Kidney epithelial cell (primary cell): ENCODE results near the gene IGIP. TPM values are rescaled to one million over a fixed set of nuclear protein-coding genes. Genes with fewer than 3 reads are reported as not detected.
A peak's percentile ranks its signal among the peaks of the same experiment; 100 is the strongest.

Experiments
- DNase-seq: peaks from one replicate; pipeline ENCODE4 v3.0.0-alpha.2; 2010; ENCODE audit warnings: low read depth
- H3K27me3 ChIP-seq: 2 replicates; pipeline ENCODE4 v1.6.0; 2011; ENCODE audit warnings: low read length; ENCODE audit not compliant: control insufficient read depth, insufficient read depth
- H3K36me3 ChIP-seq: 2 replicates; pipeline ENCODE4 v1.5.1; 2011; ENCODE audit warnings: low read length; ENCODE audit not compliant: control insufficient read depth, insufficient read depth
- H3K4me3 ChIP-seq: 2 replicates; pipeline ENCODE4 v1.5.1; 2011; ENCODE audit warnings: low read depth, mild to moderate bottlenecking, control low read depth, low read length
- total RNA-seq: library from RNA; depleted of rRNA; stranded (reverse); fragments of >200 nt; gene quantifications from 2 replicates; pipeline ENCODE4 v1.2.3, GENCODE V29; 2015
- TF ChIP-seq, protein P1 (sequence below): IDR thresholded peaks from 2 replicates; pipeline ENCODE4 v1.5.1; 2011; ENCODE audit warnings: mild to moderate bottlenecking, moderate library complexity, low read length, control low read depth, inconsistent platforms; ENCODE audit not compliant: insufficient read depth, poor library complexity, severe bottlenecking

IGIP gene
- total RNA-seq, 1 donor from 2014 or later, result 4.1 TPM

- H3K27me3 ChIP-seq, result peaks cover 3% of the 10 kb centered on the region
- DNase-seq, result no peak
- no peaks in the 10 kb centered on the region for H3K36me3 ChIP-seq
- no peak overlapping the region for H3K4me3 ChIP-seq
- TF ChIP-seq, protein P1, sequence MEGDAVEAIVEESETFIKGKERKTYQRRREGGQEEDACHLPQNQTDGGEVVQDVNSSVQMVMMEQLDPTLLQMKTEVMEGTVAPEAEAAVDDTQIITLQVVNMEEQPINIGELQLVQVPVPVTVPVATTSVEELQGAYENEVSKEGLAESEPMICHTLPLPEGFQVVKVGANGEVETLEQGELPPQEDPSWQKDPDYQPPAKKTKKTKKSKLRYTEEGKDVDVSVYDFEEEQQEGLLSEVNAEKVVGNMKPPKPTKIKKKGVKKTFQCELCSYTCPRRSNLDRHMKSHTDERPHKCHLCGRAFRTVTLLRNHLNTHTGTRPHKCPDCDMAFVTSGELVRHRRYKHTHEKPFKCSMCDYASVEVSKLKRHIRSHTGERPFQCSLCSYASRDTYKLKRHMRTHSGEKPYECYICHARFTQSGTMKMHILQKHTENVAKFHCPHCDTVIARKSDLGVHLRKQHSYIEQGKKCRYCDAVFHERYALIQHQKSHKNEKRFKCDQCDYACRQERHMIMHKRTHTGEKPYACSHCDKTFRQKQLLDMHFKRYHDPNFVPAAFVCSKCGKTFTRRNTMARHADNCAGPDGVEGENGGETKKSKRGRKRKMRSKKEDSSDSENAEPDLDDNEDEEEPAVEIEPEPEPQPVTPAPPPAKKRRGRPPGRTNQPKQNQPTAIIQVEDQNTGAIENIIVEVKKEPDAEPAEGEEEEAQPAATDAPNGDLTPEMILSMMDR, result no peak
These were observed 21.6 kb upstream of the IGIP start for GRCh38 chr5:140104100-140104499.

- Histone ChIP-seq H3K36me3 (no peaks in the 10 kb centered on the region), H3K4me3 (no peak overlapping the region), H3K27me3 (peaks cover 3% of the 10 kb centered on the region)
- no peak for DNase-seq
- TF ChIP-seq, protein P1, result no peak
These were observed 19.6 kb upstream of the IGIP start for GRCh38 chr5:140106101-140106500.

GRCh38 chr5:140106805-140107311 lies 18.9 kb upstream of the IGIP start:
- no peak for DNase-seq

DNA sequence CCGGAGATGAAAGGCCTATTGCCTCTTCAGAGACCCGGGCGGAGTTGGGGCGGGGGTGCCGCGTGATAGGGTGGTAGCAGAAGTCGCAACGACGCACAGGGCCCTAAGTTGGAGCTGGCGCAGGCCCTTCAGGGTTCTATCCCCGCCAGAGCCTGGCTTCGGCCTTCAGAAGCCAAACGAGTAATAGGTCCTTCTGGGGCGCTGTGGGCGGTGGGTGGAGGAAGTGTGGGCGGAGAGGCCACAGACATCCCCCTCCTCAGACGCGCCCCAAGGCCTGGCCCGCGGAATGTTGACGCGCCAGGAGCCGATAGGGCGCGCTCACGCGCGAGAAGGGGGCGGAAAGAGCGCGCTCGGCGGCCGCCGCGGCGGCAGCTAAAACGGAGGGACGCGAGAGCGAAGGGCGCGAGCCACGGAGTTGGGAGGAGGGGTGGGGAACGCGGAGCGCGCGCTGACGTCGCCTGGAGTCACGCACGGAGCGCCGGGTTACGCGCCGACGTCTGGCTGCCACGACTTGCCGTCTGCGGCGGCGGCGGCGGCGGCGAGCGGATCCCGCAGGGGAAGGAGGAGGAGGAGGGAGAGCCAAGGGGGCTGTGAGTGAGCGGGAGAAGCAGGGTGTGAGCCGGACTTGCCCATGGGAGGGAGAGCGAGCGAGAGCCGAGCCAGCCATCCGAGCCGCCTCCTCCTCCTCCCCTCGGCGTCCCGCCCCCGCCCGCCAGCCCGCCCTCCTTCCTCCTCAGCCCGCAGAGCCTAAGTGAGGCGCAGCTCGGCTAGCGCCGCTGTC lies 18.2 kb upstream of the IGIP start:
- no peak for DNase-seq
- TF ChIP-seq, protein P1, result no peak
- peak overlapping the region; percentile 63 for H3K4me3 ChIP-seq
- H3K27me3 ChIP-seq, result peaks cover 3% of the 10 kb centered on the region
- no peaks in the 10 kb centered on the region for H3K36me3 ChIP-seq

More at GRCh38 chr5:140106805-140107311, 18.9 kb upstream of the IGIP start:
- no peaks in the 10 kb centered on the region for H3K36me3 ChIP-seq
- peaks cover 3% of the 10 kb centered on the region for H3K27me3 ChIP-seq
- TF ChIP-seq, protein P1, result no peak
- peak overlapping the region; percentile 63 for H3K4me3 ChIP-seq

GRCh38 chr5:140108093-140109017 lies 17.4 kb upstream of the IGIP start:
- Histone ChIP-seq H3K36me3 (no peaks in the 10 kb centered on the region), H3K4me3 (peak overlapping the region; percentile 63), H3K27me3 (peaks cover 6% of the 10 kb centered on the region)
- no peak for DNase-seq
- TF ChIP-seq, protein P1, result no peak
